GM23338 (cell line): Measurements from ENCODE around the gene FUNDC1.

Experiments
- CTCF ChIP-seq, 2 experiments: fragments of 200-600 bp in 1 of 2; sonication (generic) in 1 of 2; conservative IDR thresholded peaks; 2 replicates each; pipeline versions ENCODE4 v1.5.1 to v1.6.1; 2016 to 2017; ENCODE audit warnings: antibody characterized with exemption in 2 of 2, low read depth in 2 of 2, mild to moderate bottlenecking in 2 of 2, moderate library complexity in 1 of 2
- EZH2phosphoT487 ChIP-seq: fragments of 200-600 bp; sonication (generic); IDR thresholded peaks from one replicate; pipeline ENCODE4 v1.8.1; 2018; ENCODE audit warnings: antibody characterized with exemption; ENCODE audit not compliant: unreplicated experiment

- TF ChIP-seq CTCF (conservative IDR thresholded peaks at IDR 0.05; ENCODE audit: low read depth in 2 of 2) (no peak), EZH2phosphoT487 (no peak)
These were observed 26.5 kb upstream of the FUNDC1 start for GRCh38 chrX:44569122-44569521.
